ENCODE data around the gene SEC22A. TPM values are rescaled to one million over a fixed set of nuclear protein-coding genes. Genes with fewer than 3 reads are reported as not detected.

The SEC22A gene
- total RNA-seq, 5 donors from 2014 or later (not counting 1 experiment from before 2014, with no cell fraction given), result 14.4 to 22.5 (median 18.7) TPM

DNA sequence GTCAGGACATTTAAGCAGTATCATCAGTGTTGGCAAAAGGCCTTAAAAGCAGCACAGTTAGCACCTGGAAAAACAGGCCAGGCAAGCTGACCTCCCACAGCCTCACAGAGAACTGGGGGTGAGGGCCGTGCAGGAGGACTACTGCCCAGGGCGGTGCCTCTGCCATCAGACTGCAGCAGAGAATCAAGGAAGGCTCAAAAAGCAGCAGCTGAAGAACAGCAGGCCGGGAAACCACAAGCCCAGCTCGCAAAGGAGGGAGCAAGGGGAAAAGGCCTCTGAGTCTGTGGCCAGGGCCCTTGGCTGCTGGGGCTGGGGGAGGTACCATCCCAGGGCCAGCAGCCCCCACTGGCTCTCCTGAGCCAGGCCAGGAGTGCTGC lies 84.2 kb downstream of the SEC22A start:
- peaks cover 5% of the 10 kb centered on the region for H3K36me3 Mint-ChIP-seq
- ChIA-PET POLR2A (no interaction called here), CTCF (interaction anchor here in 1 of 2 donors (0.5 kb wide), 1 partner anchor 1707 kb away, joined by 3 read pairs; no protein-coding TSS in a partner anchor)
- Histone ChIP-seq H3K4me3 (ENCODE audit: control insufficient read depth in 1 of 2, extremely low read depth in 1 of 2, low read length in 1 of 2) (no peak overlapping the region), H3K27me3 (replicated peaks in 1 of 2; ENCODE audit: control insufficient read depth in 2 of 2, extremely low read depth in 1 of 2, insufficient read depth in 2 of 2, low read length in 1 of 2) (peaks cover 0 to 10% of the 10 kb centered on the region in 2 experiments), H3K27ac (ENCODE audit: low read length) (no peak overlapping the region), H3K36me3 (ENCODE audit: control insufficient read depth in 2 of 2, extremely low read depth in 1 of 2, insufficient read depth in 1 of 2, low read length in 1 of 2) (no peaks in the 10 kb centered on the region), H3K4me1 (ENCODE audit: control insufficient read depth in 1 of 2, extremely low read depth in 1 of 2, insufficient read depth in 2 of 2, low read length in 2 of 2) (no peaks in the 10 kb centered on the region), H3K9me3 (no peaks in the 10 kb centered on the region)
- peaks cover 0 to 10% (median 0%) of the 10 kb centered on the region in 3 donors for H3K9me3 Mint-ChIP-seq
- no peak overlapping the region for H3K27ac Mint-ChIP-seq
- no peak overlapping the region for H3K4me3 Mint-ChIP-seq
- no peaks in the 10 kb centered on the region for H3K4me1 Mint-ChIP-seq
- ATAC-seq (replicated peaks in 1 of 4) (no peak), DNase-seq (no peak)
- WGBS (ENCODE audit: insufficient coverage), result 74% methylated on average over 3 of the region's 4 CpGs
- peaks cover 0 to under 1% of the 10 kb centered on the region in 2 donors for H3K27me3 Mint-ChIP-seq

DNA sequence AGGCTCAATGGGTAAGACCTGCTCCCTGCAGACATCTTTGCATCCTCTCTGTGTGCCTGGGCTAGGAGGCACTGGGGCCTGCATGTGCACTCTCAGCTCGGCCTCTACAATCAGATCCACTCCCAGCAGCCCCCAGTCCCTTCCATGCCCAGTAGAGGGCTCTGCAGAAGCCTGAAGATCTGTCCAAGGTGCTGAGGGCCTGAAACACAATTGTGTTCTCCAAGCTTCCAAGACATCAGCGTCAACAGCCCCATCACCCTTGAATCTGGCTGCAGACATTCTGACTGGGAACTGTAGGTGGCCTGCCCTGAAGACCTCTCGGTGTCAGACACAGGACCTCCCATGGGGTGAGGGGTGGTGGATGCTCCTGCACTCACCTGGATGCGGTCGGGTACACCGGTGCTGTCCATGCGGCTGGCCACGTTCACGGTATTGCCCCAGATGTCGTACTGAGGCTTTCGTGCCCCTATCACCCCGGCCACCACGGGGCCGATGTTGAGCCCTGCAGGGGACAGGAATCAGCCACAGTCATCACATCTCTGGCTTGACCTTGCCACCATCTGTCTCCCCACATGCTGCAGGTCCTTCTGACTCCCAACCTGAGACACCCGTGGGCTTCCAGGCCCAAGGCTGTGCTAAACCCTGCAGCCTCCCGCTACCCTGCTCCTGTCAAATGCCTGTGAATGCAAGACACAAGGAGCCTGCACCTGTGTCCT lies 84.7 kb downstream of the SEC22A start:
- DNase-seq (peak in 15 of 35 experiments; percentile 4 to 29 (median 9)), ATAC-seq (replicated peaks in 1 of 4) (peak in 2 of 4 experiments; percentile 49 to 57)
- H3K27me3 ChIP-seq (replicated peaks in 1 of 2; ENCODE audit: control insufficient read depth in 2 of 2, extremely low read depth in 1 of 2, insufficient read depth in 2 of 2, low read length in 1 of 2), result peaks cover 0 to 15% of the 10 kb centered on the region in 2 experiments
- Mint-ChIP-seq H3K27me3 (peaks cover 0 to 6% of the 10 kb centered on the region in 2 donors), H3K4me1 (no peaks in the 10 kb centered on the region), H3K9me3 (peaks cover 0 to 10% (median 0%) of the 10 kb centered on the region in 3 donors), H3K27ac (no peak overlapping the region), H3K36me3 (peaks cover 5% of the 10 kb centered on the region), H3K4me3 (no peak overlapping the region)
- ChIA-PET CTCF (interaction anchor here in 1 of 2 donors (0.5 kb wide), 1 partner anchor 1708 kb away, joined by 3 read pairs; no protein-coding TSS in a partner anchor), POLR2A (no interaction called here)
- H3K9me3 ChIP-seq, result no peaks in the 10 kb centered on the region
- H3K4me1 ChIP-seq (ENCODE audit: control insufficient read depth in 1 of 2, extremely low read depth in 1 of 2, insufficient read depth in 2 of 2, low read length in 2 of 2), result no peaks in the 10 kb centered on the region
- no peak overlapping the region for H3K4me3 ChIP-seq (ENCODE audit: control insufficient read depth in 1 of 2, extremely low read depth in 1 of 2, low read length in 1 of 2)
- no peaks in the 10 kb centered on the region for H3K36me3 ChIP-seq (ENCODE audit: control insufficient read depth in 2 of 2, extremely low read depth in 1 of 2, insufficient read depth in 1 of 2, low read length in 1 of 2)
- no peak overlapping the region for H3K27ac ChIP-seq (ENCODE audit: low read length)
- WGBS (ENCODE audit: insufficient coverage), result 86% methylated on average over 15 of the region's 16 CpGs

DNA sequence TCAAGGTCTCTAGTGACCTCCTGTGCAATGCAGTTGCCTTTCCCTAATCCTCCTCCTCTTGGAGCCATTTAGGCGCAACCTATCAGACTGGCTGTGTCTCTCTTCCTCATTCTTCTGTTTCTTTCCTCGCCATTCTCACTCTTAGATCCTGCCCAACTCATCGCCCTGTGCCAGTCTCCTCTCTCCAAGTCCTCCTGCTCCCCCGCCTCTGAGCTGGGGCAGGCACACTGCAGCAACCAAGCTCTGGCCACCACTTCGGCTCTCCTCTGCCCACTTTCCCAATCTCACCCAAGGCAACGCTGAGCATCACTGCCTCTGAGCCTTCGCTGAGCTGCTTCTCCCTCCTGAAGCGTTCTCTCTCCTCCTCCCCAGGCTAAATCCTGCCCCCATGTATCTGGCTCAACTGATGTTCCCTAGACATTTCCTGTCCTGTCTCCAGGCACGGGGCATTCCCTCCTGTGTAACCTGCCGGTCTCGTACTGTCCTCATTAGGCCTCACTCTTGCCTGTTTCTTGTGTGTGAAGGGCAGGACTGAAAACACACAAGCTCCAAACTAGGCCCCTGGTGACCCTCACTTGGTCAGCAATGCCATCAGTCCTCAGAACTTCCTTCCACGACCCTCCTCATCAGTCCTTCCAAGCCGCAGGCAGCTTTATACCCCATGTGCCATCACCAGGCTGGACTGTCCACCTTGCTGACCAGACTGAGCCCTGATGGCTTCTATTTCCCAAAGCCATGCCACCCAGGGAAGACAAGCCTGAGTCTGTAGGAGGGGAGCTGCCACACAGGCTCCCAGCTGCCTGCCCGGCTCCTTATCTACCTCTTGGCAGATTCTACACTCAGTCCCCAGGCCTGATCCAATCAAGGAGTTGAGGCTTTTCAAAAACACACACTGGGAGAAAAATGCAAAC lies 85.6 kb downstream of the SEC22A start:
- no peak for ATAC-seq (replicated peaks in 1 of 4)
- H3K4me3 Mint-ChIP-seq, result no peak overlapping the region
- ChIA-PET CTCF (no interaction called here), POLR2A (no interaction called here)
- no peaks in the 10 kb centered on the region for H3K4me1 Mint-ChIP-seq
- 85% methylated on average over 13 of the region's 14 CpGs for WGBS (ENCODE audit: insufficient coverage)
- Histone ChIP-seq H3K4me3 (ENCODE audit: control insufficient read depth in 1 of 2, extremely low read depth in 1 of 2, low read length in 1 of 2) (no peak overlapping the region), H3K9me3 (no peaks in the 10 kb centered on the region), H3K4me1 (ENCODE audit: control insufficient read depth in 1 of 2, extremely low read depth in 1 of 2, insufficient read depth in 2 of 2, low read length in 2 of 2) (no peaks in the 10 kb centered on the region), H3K36me3 (ENCODE audit: control insufficient read depth in 2 of 2, extremely low read depth in 1 of 2, insufficient read depth in 1 of 2, low read length in 1 of 2) (no peaks in the 10 kb centered on the region), H3K27me3 (replicated peaks in 1 of 2; ENCODE audit: control insufficient read depth in 2 of 2, extremely low read depth in 1 of 2, insufficient read depth in 2 of 2, low read length in 1 of 2) (peaks cover 0 to 23% of the 10 kb centered on the region in 2 experiments), H3K27ac (ENCODE audit: low read length) (no peak overlapping the region)
- no peak overlapping the region for H3K27ac Mint-ChIP-seq
- H3K36me3 Mint-ChIP-seq, result no peaks in the 10 kb centered on the region
- H3K27me3 Mint-ChIP-seq, result peaks cover 0 to 8% of the 10 kb centered on the region in 2 donors
- peaks cover 0 to 10% (median 0%) of the 10 kb centered on the region in 3 donors for H3K9me3 Mint-ChIP-seq
- no peak for DNase-seq

DNA sequence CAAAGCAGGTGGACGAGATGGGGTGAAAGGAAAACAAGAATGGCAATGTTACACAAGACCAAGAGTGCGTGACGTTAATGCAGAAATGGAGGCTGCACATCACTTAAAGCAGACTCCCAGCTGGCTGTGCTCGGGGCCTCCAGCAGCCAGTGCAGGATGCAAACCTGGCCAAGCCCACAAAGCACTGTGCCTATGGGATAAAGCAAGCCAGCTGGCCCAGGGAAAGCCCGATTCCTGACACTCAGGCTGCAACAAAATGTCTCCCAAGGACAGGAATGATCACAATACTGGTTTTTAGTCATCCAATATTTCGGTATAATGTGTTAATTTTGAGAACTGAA lies 86.2 kb downstream of the SEC22A start:
- ATAC-seq (replicated peaks in 1 of 4) (no peak), DNase-seq (no peak)
- Histone ChIP-seq H3K27me3 (replicated peaks in 1 of 2; ENCODE audit: control insufficient read depth in 2 of 2, extremely low read depth in 1 of 2, insufficient read depth in 2 of 2, low read length in 1 of 2) (peaks cover 0 to 28% of the 10 kb centered on the region in 2 experiments), H3K9me3 (no peaks in the 10 kb centered on the region), H3K27ac (ENCODE audit: low read length) (no peak overlapping the region), H3K4me1 (ENCODE audit: control insufficient read depth in 1 of 2, extremely low read depth in 1 of 2, insufficient read depth in 2 of 2, low read length in 2 of 2) (no peaks in the 10 kb centered on the region), H3K4me3 (ENCODE audit: control insufficient read depth in 1 of 2, extremely low read depth in 1 of 2, low read length in 1 of 2) (no peak overlapping the region), H3K36me3 (ENCODE audit: control insufficient read depth in 2 of 2, extremely low read depth in 1 of 2, insufficient read depth in 1 of 2, low read length in 1 of 2) (no peaks in the 10 kb centered on the region)
- Mint-ChIP-seq H3K9me3 (peaks cover 0 to 10% (median 0%) of the 10 kb centered on the region in 3 donors), H3K27ac (no peak overlapping the region), H3K4me1 (no peaks in the 10 kb centered on the region), H3K4me3 (no peak overlapping the region), H3K27me3 (peaks cover 0 to 8% of the 10 kb centered on the region in 2 donors), H3K36me3 (no peaks in the 10 kb centered on the region)
- WGBS (ENCODE audit: insufficient coverage), result 74% methylated on average over 4 of the region's 6 CpGs
- CTCF ChIA-PET, result no interaction called here
- POLR2A ChIA-PET, result no interaction called here

DNA sequence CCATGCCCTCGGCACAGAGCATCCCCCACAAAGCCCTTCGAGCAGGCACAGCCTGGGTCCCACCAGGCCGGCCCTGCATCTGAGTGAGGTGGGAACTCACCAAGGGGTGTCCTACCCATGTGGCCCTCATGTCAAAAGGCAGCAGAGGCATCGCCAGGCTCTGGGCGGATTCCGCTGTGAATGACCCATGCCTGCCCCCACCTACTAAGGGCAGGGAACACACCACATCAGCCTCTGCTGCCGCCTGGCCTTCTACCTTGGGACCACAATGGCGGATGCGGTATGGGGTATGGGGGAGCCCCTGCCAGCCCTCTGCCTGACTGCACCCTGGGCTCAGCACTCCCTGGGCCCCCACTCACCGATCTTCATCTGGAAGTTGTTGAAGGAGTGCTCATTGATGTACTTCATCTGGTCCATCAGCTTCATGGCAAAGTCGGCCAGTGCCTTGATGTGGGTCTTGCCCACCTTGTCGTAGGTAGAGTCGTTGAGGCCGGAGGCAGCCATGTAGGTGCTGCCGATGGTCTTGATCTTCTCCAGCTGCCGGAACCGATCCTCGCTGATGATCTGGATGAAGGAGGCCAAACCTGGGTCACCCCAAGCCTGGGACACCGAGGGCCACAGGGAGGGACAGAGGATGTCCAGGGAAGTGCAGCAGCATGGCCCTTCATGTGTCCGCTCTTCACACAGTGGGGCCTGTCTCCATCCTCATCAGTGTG lies 87.8 kb downstream of the SEC22A start:
- H3K9me3 Mint-ChIP-seq, result peaks cover 0 to 10% (median 0%) of the 10 kb centered on the region in 3 donors
- Histone ChIP-seq H3K4me1 (ENCODE audit: control insufficient read depth in 1 of 2, extremely low read depth in 1 of 2, insufficient read depth in 2 of 2, low read length in 2 of 2) (no peaks in the 10 kb centered on the region), H3K36me3 (ENCODE audit: control insufficient read depth in 2 of 2, extremely low read depth in 1 of 2, insufficient read depth in 1 of 2, low read length in 1 of 2) (no peaks in the 10 kb centered on the region), H3K27ac (ENCODE audit: low read length) (no peak overlapping the region), H3K4me3 (ENCODE audit: control insufficient read depth in 1 of 2, extremely low read depth in 1 of 2, low read length in 1 of 2) (no peak overlapping the region), H3K9me3 (no peaks in the 10 kb centered on the region), H3K27me3 (replicated peaks in 1 of 2; ENCODE audit: control insufficient read depth in 2 of 2, extremely low read depth in 1 of 2, insufficient read depth in 2 of 2, low read length in 1 of 2) (peaks cover 0 to 31% of the 10 kb centered on the region in 2 experiments)
- DNase-seq (peak in 1 of 35 experiments; percentile 19), ATAC-seq (replicated peaks in 1 of 4) (no peak)
- no peak overlapping the region for H3K4me3 Mint-ChIP-seq
- 88% methylated on average over 17 of the region's 20 CpGs for WGBS (ENCODE audit: insufficient coverage)
- POLR2A ChIA-PET, result no interaction called here
- H3K36me3 Mint-ChIP-seq, result no peaks in the 10 kb centered on the region
- H3K4me1 Mint-ChIP-seq, result no peaks in the 10 kb centered on the region
- CTCF ChIA-PET, result no interaction called here
- H3K27me3 Mint-ChIP-seq, result peaks cover 9 to 12% of the 10 kb centered on the region in 2 donors
- H3K27ac Mint-ChIP-seq, result no peak overlapping the region
